Fibroblast of lung (primary cell): ENCODE data around the gene RAB27B. TPM values are rescaled to one million over a fixed set of nuclear protein-coding genes. Genes with fewer than 3 reads are reported as not detected.

Experiments
- DNase-seq, 2 donors: peaks; one replicate each; pipeline versions ENCODE4 v3.0.0 to v3.0.0-alpha.2; 2010; ENCODE audit warnings: low read depth in 2 of 2
- H2AFZ ChIP-seq: 2 replicates; pipeline ENCODE4 v1.5.1; 2012; ENCODE audit warnings: low read length, control low read depth, inconsistent platforms
- H3K27ac ChIP-seq: 2 replicates; pipeline ENCODE4 v1.5.1; 2011; ENCODE audit warnings: low read length, control low read depth; ENCODE audit not compliant: insufficient read depth
- H3K27me3 ChIP-seq: 2 replicates; pipeline ENCODE4 v1.5.1; 2011; ENCODE audit warnings: mild to moderate bottlenecking, low read length; ENCODE audit not compliant: control insufficient read depth, insufficient read depth
- H3K36me3 ChIP-seq: 2 replicates; pipeline ENCODE4 v1.5.1; 2011; ENCODE audit warnings: low read length; ENCODE audit not compliant: control insufficient read depth, insufficient read depth
- H3K4me1 ChIP-seq: 2 replicates; pipeline ENCODE4 v1.5.1; 2011; ENCODE audit warnings: low read length; ENCODE audit not compliant: control insufficient read depth, insufficient read depth; ENCODE audit errors: extremely low read depth
- H3K4me2 ChIP-seq: 2 replicates; pipeline ENCODE4 v1.5.1; 2011; ENCODE audit warnings: low read length, control low read depth; ENCODE audit not compliant: insufficient read depth; ENCODE audit errors: extremely low read depth
- H3K4me3 ChIP-seq, 4 experiments: fragments of 200-600 bp in 1 of 4; sonication (generic) in 1 of 4; replicated peaks in 1 of 4; 2 replicates each; pipeline ENCODE4 v1.5.1; 2011 to 2016; ENCODE audit warnings: low read length in 4 of 4, low read depth in 3 of 4, mild to moderate bottlenecking in 3 of 4, control low read depth in 2 of 4, inconsistent platforms in 1 of 4, mixed read lengths in 1 of 4; ENCODE audit not compliant: insufficient read depth in 1 of 4; ENCODE audit errors: control extremely low read depth in 1 of 4
- H3K79me2 ChIP-seq: 2 replicates; pipeline ENCODE4 v1.5.1; 2012; ENCODE audit warnings: mild to moderate bottlenecking, low read length, inconsistent platforms; ENCODE audit not compliant: control insufficient read depth, insufficient read depth
- H3K9ac ChIP-seq: 2 replicates; pipeline ENCODE4 v1.5.1; 2011; ENCODE audit warnings: mild to moderate bottlenecking, low read length, control low read depth; ENCODE audit not compliant: insufficient read depth
- H3K9me3 ChIP-seq: 2 replicates; pipeline ENCODE4 v1.5.1; 2012; ENCODE audit warnings: low read depth, low read length; ENCODE audit not compliant: control insufficient read depth, insufficient read depth
- H4K20me1 ChIP-seq: 2 replicates; pipeline ENCODE4 v1.5.1; 2011; ENCODE audit warnings: low read length; ENCODE audit not compliant: control insufficient read depth, insufficient read depth; ENCODE audit errors: extremely low read depth
- EZH2 ChIP-seq: IDR thresholded peaks from 2 replicates; pipeline ENCODE4 v1.5.1; 2012; ENCODE audit warnings: low read length, control low read depth, mild to moderate bottlenecking; ENCODE audit errors: missing control alignments
- polyA plus RNA-seq, 2 donors: library from polyadenylated mRNA; depleted of rRNA in 1 of 2; stranded (reverse) in 1 of 2; unstranded in 1 of 2; fragments of >200 nt; gene quantifications; 2 replicates each; pipeline ENCODE4 v1.2.1, GENCODE V29; 2011 to 2012; ENCODE audit warnings: missing spikeins in 1 of 2
- total RNA-seq: library from RNA; depleted of rRNA; stranded (reverse); fragments of >200 nt; gene quantifications from 2 replicates; pipeline ENCODE4 v1.2.1, GENCODE V29; 2014
- TF ChIP-seq, protein P1 (sequence below), 2 donors: IDR thresholded peaks in 1 of 2; conservative IDR thresholded peaks in 1 of 2; 1 replicate in 1 of 2; 2 replicates in 1 of 2; pipeline ENCODE4 v1.5.1; 2011 to 2012; ENCODE audit warnings: low read length in 2 of 2, control low read depth in 1 of 2, inconsistent platforms in 1 of 2, low read depth in 1 of 2, mild to moderate bottlenecking in 1 of 2

The RAB27B gene
- total and polyA plus RNA-seq, 2 donors (not counting 1 experiment from before 2014, with no cell fraction given), result 0.92 to 0.99 TPM

DNA sequence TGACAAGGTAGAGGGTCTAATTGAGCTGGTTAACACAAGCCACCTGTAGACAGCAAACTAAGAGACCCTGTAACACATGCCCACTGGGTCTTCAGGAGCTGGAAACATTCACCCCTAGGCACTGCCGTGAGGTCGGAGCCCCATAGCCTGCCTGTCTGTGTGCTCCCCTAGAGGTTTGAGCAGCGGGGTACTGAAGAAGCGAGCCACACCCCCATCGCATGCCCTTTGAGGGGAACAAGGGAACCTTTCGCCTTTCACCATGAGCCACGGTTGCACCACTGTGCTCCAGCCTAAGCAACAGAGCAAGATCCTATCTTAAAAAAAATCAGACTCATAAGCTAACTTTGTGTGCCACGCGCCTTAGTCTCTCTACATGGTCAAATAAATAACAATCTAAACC, 36.2 kb upstream of the RAB27B start:
- DNase-seq, result no peak
- Histone ChIP-seq H3K27ac (no peak overlapping the region), H3K4me1 (no peaks in the 10 kb centered on the region), H3K27me3 (no peaks in the 10 kb centered on the region), H3K4me3 (no peak overlapping the region), H3K9ac (no peak overlapping the region), H4K20me1 (no peaks in the 10 kb centered on the region), H3K79me2 (no peaks in the 10 kb centered on the region), H2AFZ (no peak overlapping the region), H3K9me3 (no peaks in the 10 kb centered on the region), H3K4me2 (no peak overlapping the region), H3K36me3 (no peaks in the 10 kb centered on the region)
- TF ChIP-seq, protein P1, sequence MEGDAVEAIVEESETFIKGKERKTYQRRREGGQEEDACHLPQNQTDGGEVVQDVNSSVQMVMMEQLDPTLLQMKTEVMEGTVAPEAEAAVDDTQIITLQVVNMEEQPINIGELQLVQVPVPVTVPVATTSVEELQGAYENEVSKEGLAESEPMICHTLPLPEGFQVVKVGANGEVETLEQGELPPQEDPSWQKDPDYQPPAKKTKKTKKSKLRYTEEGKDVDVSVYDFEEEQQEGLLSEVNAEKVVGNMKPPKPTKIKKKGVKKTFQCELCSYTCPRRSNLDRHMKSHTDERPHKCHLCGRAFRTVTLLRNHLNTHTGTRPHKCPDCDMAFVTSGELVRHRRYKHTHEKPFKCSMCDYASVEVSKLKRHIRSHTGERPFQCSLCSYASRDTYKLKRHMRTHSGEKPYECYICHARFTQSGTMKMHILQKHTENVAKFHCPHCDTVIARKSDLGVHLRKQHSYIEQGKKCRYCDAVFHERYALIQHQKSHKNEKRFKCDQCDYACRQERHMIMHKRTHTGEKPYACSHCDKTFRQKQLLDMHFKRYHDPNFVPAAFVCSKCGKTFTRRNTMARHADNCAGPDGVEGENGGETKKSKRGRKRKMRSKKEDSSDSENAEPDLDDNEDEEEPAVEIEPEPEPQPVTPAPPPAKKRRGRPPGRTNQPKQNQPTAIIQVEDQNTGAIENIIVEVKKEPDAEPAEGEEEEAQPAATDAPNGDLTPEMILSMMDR (conservative IDR thresholded peaks at IDR 0.05 in 1 of 2, IDR thresholded peaks at IDR 0.05 in 1 of 2; ENCODE audit: low read depth in 1 of 2, low read length in 2 of 2), result no peak
- no peak for TF ChIP-seq EZH2

DNA sequence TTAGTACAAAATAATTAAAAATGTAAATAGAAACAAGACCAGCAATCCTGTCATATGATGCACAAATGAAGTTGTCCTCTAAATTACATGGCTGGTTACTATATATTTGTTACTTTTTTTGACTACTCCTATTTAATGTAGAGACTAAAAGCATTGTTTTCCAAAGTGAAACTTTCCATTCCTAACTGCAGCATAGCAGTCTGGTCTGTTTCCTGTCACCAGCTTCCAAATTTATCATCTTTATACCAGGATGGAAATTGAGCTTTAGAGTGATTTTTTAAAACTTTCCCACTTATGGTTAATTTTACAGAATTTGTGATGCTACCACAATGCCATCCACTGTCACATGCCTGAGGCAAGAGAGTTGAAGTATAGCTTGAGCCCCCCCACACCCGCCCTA, 33.5 kb upstream of the RAB27B start:
- no peak overlapping the region for H3K4me2 ChIP-seq
- no peaks in the 10 kb centered on the region for H3K79me2 ChIP-seq
- H3K9me3 ChIP-seq, result no peaks in the 10 kb centered on the region
- H3K4me1 ChIP-seq, result no peaks in the 10 kb centered on the region
- no peak for DNase-seq
- no peaks in the 10 kb centered on the region for H4K20me1 ChIP-seq
- H3K4me3 ChIP-seq, result no peak overlapping the region
- no peak overlapping the region for H3K9ac ChIP-seq
- no peak overlapping the region for H3K27ac ChIP-seq
- TF ChIP-seq, protein P1 (conservative IDR thresholded peaks at IDR 0.05 in 1 of 2, IDR thresholded peaks at IDR 0.05 in 1 of 2; ENCODE audit: low read depth in 1 of 2, low read length in 2 of 2), result no peak
- TF ChIP-seq EZH2, result no peak
- H3K27me3 ChIP-seq, result no peaks in the 10 kb centered on the region
- no peak overlapping the region for H2AFZ ChIP-seq
- no peaks in the 10 kb centered on the region for H3K36me3 ChIP-seq

DNA sequence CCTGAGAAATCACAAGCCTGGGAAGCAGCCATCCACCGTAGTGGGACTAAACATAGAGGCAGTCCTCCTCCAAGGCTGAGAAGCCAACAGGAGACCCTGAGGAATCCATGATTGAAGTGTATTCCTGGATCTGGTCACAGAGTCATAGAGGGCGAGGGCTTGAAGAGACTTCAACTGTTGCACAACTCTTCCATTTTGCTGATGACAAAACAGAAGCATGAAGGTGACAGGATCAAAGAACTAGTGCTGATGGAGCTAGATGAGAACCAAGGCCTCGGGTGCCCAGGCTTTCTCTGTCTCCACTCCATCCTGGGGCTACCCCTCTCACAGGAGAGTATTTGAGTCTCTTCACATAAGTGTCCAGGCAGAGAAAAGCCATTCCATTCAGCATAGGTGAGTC, 30.1 kb upstream of the RAB27B start:
- H4K20me1 ChIP-seq, result no peaks in the 10 kb centered on the region
- no peak overlapping the region for H3K9ac ChIP-seq
- TF ChIP-seq EZH2, result no peak
- TF ChIP-seq, protein P1 (conservative IDR thresholded peaks at IDR 0.05 in 1 of 2, IDR thresholded peaks at IDR 0.05 in 1 of 2; ENCODE audit: low read depth in 1 of 2, low read length in 2 of 2), result no peak
- H3K4me2 ChIP-seq, result no peak overlapping the region
- H3K9me3 ChIP-seq, result no peaks in the 10 kb centered on the region
- H3K79me2 ChIP-seq, result no peaks in the 10 kb centered on the region
- no peak overlapping the region for H2AFZ ChIP-seq
- no peak for DNase-seq
- no peaks in the 10 kb centered on the region for H3K36me3 ChIP-seq
- H3K4me1 ChIP-seq, result no peaks in the 10 kb centered on the region
- H3K27ac ChIP-seq, result no peak overlapping the region
- no peaks in the 10 kb centered on the region for H3K27me3 ChIP-seq
- H3K4me3 ChIP-seq, result no peak overlapping the region
